ENCODE measurements around the gene TRIM41. TPM values are rescaled to one million over a fixed set of nuclear protein-coding genes. Genes with fewer than 3 reads are reported as not detected.
A peak's percentile ranks its signal among the peaks of the same experiment; 100 is the strongest.

Gene TRIM41
- polyA plus RNA-seq, 1 of the 3 experiments (the other 2 are of a cell fraction), result 35.9 TPM

GRCh38 chr5:181215997-181216989 lies 6.8 kb upstream of the TRIM41 start:
- DNase-seq, result no peak
- peaks cover 37% of the 10 kb centered on the region for H3F3A ChIP-seq (replicated peaks; ENCODE audit: insufficient read depth)
- H4K20me1 ChIP-seq (ENCODE audit: insufficient read depth), result peaks cover 5% of the 10 kb centered on the region
- peak overlapping the region; percentile 52 to 58 for H3K4me3 ChIP-seq (ENCODE audit: low read depth in 2 of 2, low read length in 1 of 2)
- H3K27me3 ChIP-seq (ENCODE audit: insufficient read depth), result no peaks in the 10 kb centered on the region
- H3K36me3 ChIP-seq (replicated peaks in 1 of 2; ENCODE audit: control insufficient read depth in 1 of 2, insufficient read depth in 2 of 2, low read length in 1 of 2), result no peaks in the 10 kb centered on the region
- 7% methylated on average over 33 of the region's 44 CpGs for WGBS (ENCODE audit: low lambda C conversion rate)
- peak overlapping the region; percentile 75 for H2AFZ ChIP-seq (ENCODE audit: low read depth)
- no peak for TF ChIP-seq MEF2A (IDR thresholded peaks at IDR 0.05; ENCODE audit: borderline replicate concordance, low read depth)
- TF ChIP-seq YY1 (IDR thresholded peaks at IDR 0.05; ENCODE audit: low read depth), result no peak
- TF ChIP-seq SIN3A (IDR thresholded peaks at IDR 0.05; ENCODE audit: borderline replicate concordance, low read depth, low read length), result no peak
- no peak for TF ChIP-seq REST (IDR thresholded peaks at IDR 0.05; ENCODE audit: low read depth, low read length)
- TF ChIP-seq ZBTB33 (IDR thresholded peaks at IDR 0.05; ENCODE audit: borderline replicate concordance, low read depth), result no peak
- no peak for TF ChIP-seq MAX (IDR thresholded peaks at IDR 0.05; ENCODE audit: low read depth)
- no peak for TF ChIP-seq TEAD4 (IDR thresholded peaks at IDR 0.05; ENCODE audit: borderline replicate concordance, insufficient read depth)
- no peak for TF ChIP-seq RXRA (IDR thresholded peaks at IDR 0.05; ENCODE audit: borderline replicate concordance, low read depth)
- TF ChIP-seq USF1 (IDR thresholded peaks at IDR 0.05; ENCODE audit: borderline replicate concordance, low read depth), result no peak
- no peak for TF ChIP-seq TAF1 (IDR thresholded peaks at IDR 0.05; ENCODE audit: borderline replicate concordance, low read depth, low read length)
- no peak for TF ChIP-seq SMC3 (IDR thresholded peaks at IDR 0.05; ENCODE audit: low read depth, low read length)
- TF ChIP-seq NFIC (IDR thresholded peaks at IDR 0.05; ENCODE audit: borderline replicate concordance), result no peak
- no peak for TF ChIP-seq POLR2AphosphoS5 (IDR thresholded peaks at IDR 0.05; ENCODE audit: low read depth, low read length)
- no peaks in the 10 kb centered on the region for H3K79me2 ChIP-seq (ENCODE audit: insufficient read depth)
- H3K4me1 ChIP-seq (ENCODE audit: control insufficient read depth in 1 of 2, insufficient read depth in 2 of 2, low read depth in 1 of 2, low read length in 1 of 2), result peaks cover 0 to 12% of the 10 kb centered on the region in 2 experiments; a peak in 1 of 4 replicates
- H3K9ac ChIP-seq, result peak overlapping the region; percentile 50; the same call in 1 of the 2 replicates
- H3K9me2 ChIP-seq, result no peaks in the 10 kb centered on the region
- POLR2A ChIA-PET, result interaction anchor here (1.0 kb wide), 1 partner anchor 25 kb away, joined by 5 read pairs; no protein-coding TSS in a partner anchor
- peak overlapping the region; percentile 90 for H3K4me2 ChIP-seq
- H3K27ac ChIP-seq (ENCODE audit: low read depth in 2 of 2, low read length in 1 of 2), result peak overlapping the region; percentile 8 to 30; a peak in 2 of 4 replicates
- CTCF ChIA-PET, result interaction anchor here (0.9 to 2.2 kb wide), 4 partner anchors 9 to 31 kb away, joined by 3 to 6 read pairs (median 4); partner anchors contain the start of gene TRIM7
- no peaks in the 10 kb centered on the region for H3K9me3 ChIP-seq
